Measurements from ENCODE around the gene OR52I1. TPM values are rescaled to one million over a fixed set of nuclear protein-coding genes. Genes with fewer than 3 reads are reported as not detected.

The OR52I1 gene
- polyA plus RNA-seq, 10 donors = 0.04 to 0.08 TPM; not detected in 8

GRCh38 chr11:4610258-4610935 is 16.6 kb downstream of the OR52I1 start:
- no peak for DNase-seq

GRCh38 chr11:4611986-4612385 is 18.1 kb downstream of the OR52I1 start:
- DNase-seq = no peak

- DNase-seq = no peak
These were observed 22.1 kb downstream of the OR52I1 start for GRCh38 chr11:4615856-4616444.

- no peak for DNase-seq
These were observed 25.7 kb downstream of the OR52I1 start for GRCh38 chr11:4619514-4619913.

GRCh38 chr11:4626207-4627099 is 32.6 kb downstream of the OR52I1 start:
- DNase-seq = peak; percentile 41 to 55 (median 43)

- DNase-seq = no peak
These were observed 42.3 kb downstream of the OR52I1 start for GRCh38 chr11:4636136-4636535.

GRCh38 chr11:4636962-4637661 is 43.3 kb downstream of the OR52I1 start, which contains the start of gene OR51D1:
OR51D1 (plus strand) TSS chr11:4637477; CDS start chr11:4639791, 2,314 bp downstream.
- peak; percentile 58 to 78 (median 71) for DNase-seq

GRCh38 chr11:4637662-4638047 is 43.8 kb downstream of the OR52I1 start:
- no peak for DNase-seq

- DNase-seq = no peak
These were observed 46.1 kb downstream of the OR52I1 start for GRCh38 chr11:4639931-4640330.

GRCh38 chr11:4641501-4641900 is 47.7 kb downstream of the OR52I1 start:
- no peak for DNase-seq

- no peak for DNase-seq
These were observed 48.2 kb downstream of the OR52I1 start for GRCh38 chr11:4642043-4642442.

- DNase-seq = peak in 1 of 3 donors; percentile 29
These were observed 49.2 kb downstream of the OR52I1 start for GRCh38 chr11:4643076-4643475.

GRCh38 chr11:4643682-4644081 is 49.8 kb downstream of the OR52I1 start, which contains the start of gene OR51E1:
OR51E1 (plus strand) TSS chr11:4643982; CDS start chr11:4652527, 8,545 bp downstream.
- DNase-seq = no peak

GRCh38 chr11:4644233-4644632 is 50.4 kb downstream of the OR52I1 start:
- no peak for DNase-seq

Other genes starting within 250 kb of the OR52I1 start
- gene OR52B4, start 225.7 kb upstream of the OR52I1 start, polyA plus RNA-seq (ENCODE audit: insufficient read length in 10 of 10) = not detected
- gene TRIM21, start 200.3 kb upstream of the OR52I1 start, polyA plus RNA-seq (ENCODE audit: insufficient read length in 10 of 10) = 10 to 100 TPM in 3 of 10 donors, 1 to 10 TPM in 7; 7.5 to 11.0 (median 9.6) TPM
- not detected for gene OR52K2, start 144.7 kb upstream of the OR52I1 start, polyA plus RNA-seq (ENCODE audit: insufficient read length in 10 of 10)
- gene OR52K1, start 111.4 kb upstream of the OR52I1 start, polyA plus RNA-seq (ENCODE audit: insufficient read length in 10 of 10) = under 1 TPM; 0.07 to 0.65 (median 0.12) TPM
- not detected for gene OR52M1, start 48.8 kb upstream of the OR52I1 start, polyA plus RNA-seq (ENCODE audit: insufficient read length in 10 of 10)
- not detected for gene OR52I2, start 12.3 kb upstream of the OR52I1 start, polyA plus RNA-seq (ENCODE audit: insufficient read length in 10 of 10)
- 10 to 100 TPM in 1 of 10 donors, 1 to 10 TPM in 9; 5.7 to 10.1 (median 8.3) TPM for gene TRIM68, start 14.2 kb downstream of the OR52I1 start, polyA plus RNA-seq (ENCODE audit: insufficient read length in 10 of 10)
- gene OR51D1, start 43.4 kb downstream of the OR52I1 start, polyA plus RNA-seq (ENCODE audit: insufficient read length in 10 of 10) = not detected
- 1 to 10 TPM; 1.8 to 3.8 (median 2.4) TPM for gene OR51E1, start 49.9 kb downstream of the OR52I1 start, polyA plus RNA-seq (ENCODE audit: insufficient read length in 10 of 10)
- gene OR51E2, start 103.8 kb downstream of the OR52I1 start, polyA plus RNA-seq (ENCODE audit: insufficient read length in 10 of 10) = 1 to 10 TPM in 4 of 10 donors, under 1 TPM in 6; 0.50 to 1.9 (median 0.95) TPM
- not detected for gene MMP26, start 110.7 kb downstream of the OR52I1 start, polyA plus RNA-seq (ENCODE audit: insufficient read length in 10 of 10)
- gene OR51F1, start 175.9 kb downstream of the OR52I1 start, polyA plus RNA-seq (ENCODE audit: insufficient read length in 10 of 10) = not detected
- not detected for gene OR52R1, start 210.3 kb downstream of the OR52I1 start, polyA plus RNA-seq (ENCODE audit: insufficient read length in 10 of 10)
- not detected for gene OR51F2, start 227.3 kb downstream of the OR52I1 start, polyA plus RNA-seq (ENCODE audit: insufficient read length in 10 of 10)

Measured in muscle of back (tissue), 11 donors.